ENCODE results near the gene NRAS.

The NRAS gene

GRCh38 chr1:114701931-114702330, 14.6 kb downstream of the NRAS start:
- DNase-seq, result no peak
- Histone ChIP-seq H3K4me1 (no peaks in the 10 kb centered on the region), H3K27ac (no peak overlapping the region), H3K4me3 (no peak overlapping the region), H3K9me3 (no peaks in the 10 kb centered on the region), H3K36me3 (peaks cover 16 to 20% (median 16%) of the 10 kb centered on the region in 3 donors), H3K27me3 (no peaks in the 10 kb centered on the region)
- intact Hi-C loops (cut with DNase I; ENCODE audit: low total_unique reads), result no loop called here
- TF ChIP-seq, protein P1, sequence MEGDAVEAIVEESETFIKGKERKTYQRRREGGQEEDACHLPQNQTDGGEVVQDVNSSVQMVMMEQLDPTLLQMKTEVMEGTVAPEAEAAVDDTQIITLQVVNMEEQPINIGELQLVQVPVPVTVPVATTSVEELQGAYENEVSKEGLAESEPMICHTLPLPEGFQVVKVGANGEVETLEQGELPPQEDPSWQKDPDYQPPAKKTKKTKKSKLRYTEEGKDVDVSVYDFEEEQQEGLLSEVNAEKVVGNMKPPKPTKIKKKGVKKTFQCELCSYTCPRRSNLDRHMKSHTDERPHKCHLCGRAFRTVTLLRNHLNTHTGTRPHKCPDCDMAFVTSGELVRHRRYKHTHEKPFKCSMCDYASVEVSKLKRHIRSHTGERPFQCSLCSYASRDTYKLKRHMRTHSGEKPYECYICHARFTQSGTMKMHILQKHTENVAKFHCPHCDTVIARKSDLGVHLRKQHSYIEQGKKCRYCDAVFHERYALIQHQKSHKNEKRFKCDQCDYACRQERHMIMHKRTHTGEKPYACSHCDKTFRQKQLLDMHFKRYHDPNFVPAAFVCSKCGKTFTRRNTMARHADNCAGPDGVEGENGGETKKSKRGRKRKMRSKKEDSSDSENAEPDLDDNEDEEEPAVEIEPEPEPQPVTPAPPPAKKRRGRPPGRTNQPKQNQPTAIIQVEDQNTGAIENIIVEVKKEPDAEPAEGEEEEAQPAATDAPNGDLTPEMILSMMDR (IDR thresholded peaks at IDR 0.05), result no peak

DNA sequence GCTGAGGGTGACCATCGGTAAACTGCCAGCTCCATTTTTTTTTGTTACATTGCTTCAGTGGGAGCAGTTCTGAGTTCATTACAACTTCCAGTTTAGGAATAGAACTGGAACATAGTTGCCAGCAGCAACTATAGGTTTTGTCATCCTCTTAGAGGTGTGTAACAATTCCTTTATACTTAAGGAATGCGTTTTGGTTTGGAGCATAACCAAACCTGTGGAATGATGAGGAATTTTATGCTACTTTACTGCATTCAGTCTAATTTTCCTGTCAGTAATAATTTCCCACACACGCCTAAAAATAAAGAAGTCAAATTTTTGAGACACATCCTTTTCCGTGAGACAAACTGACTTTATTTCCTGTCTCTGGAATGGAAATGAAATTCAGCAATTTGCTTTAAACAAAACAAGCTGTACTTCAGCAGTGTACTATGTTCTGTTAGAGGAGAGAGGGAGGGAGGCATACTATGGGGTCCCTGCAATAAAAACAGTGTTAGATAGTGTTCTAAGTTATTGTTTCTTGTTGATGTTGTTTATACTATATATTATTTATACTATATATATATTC, 16.5 kb downstream of the NRAS start:
- Histone ChIP-seq H3K4me3 (no peak overlapping the region), H3K9me3 (no peaks in the 10 kb centered on the region), H3K27ac (no peak overlapping the region), H3K36me3 (peaks cover 0 to 4% (median 3%) of the 10 kb centered on the region in 3 donors), H3K27me3 (no peaks in the 10 kb centered on the region), H3K4me1 (no peaks in the 10 kb centered on the region)
- DNase-seq, result no peak
- TF ChIP-seq, protein P1 (IDR thresholded peaks at IDR 0.05), result no peak
- intact Hi-C loops (cut with DNase I; ENCODE audit: low total_unique reads), result no loop called here

GRCh38 chr1:114696810-114697209, 19.8 kb downstream of the NRAS start:
- no peak for DNase-seq
- H3K9me3 ChIP-seq, result no peaks in the 10 kb centered on the region
- no peaks in the 10 kb centered on the region for H3K4me1 ChIP-seq
- no peak overlapping the region for H3K27ac ChIP-seq
- TF ChIP-seq, protein P1 (IDR thresholded peaks at IDR 0.05), result no peak
- intact Hi-C loops (cut with DNase I; ENCODE audit: low total_unique reads), result no loop called here
- H3K4me3 ChIP-seq, result no peak overlapping the region
- H3K27me3 ChIP-seq, result no peaks in the 10 kb centered on the region
- H3K36me3 ChIP-seq, result no peaks in the 10 kb centered on the region

DNA sequence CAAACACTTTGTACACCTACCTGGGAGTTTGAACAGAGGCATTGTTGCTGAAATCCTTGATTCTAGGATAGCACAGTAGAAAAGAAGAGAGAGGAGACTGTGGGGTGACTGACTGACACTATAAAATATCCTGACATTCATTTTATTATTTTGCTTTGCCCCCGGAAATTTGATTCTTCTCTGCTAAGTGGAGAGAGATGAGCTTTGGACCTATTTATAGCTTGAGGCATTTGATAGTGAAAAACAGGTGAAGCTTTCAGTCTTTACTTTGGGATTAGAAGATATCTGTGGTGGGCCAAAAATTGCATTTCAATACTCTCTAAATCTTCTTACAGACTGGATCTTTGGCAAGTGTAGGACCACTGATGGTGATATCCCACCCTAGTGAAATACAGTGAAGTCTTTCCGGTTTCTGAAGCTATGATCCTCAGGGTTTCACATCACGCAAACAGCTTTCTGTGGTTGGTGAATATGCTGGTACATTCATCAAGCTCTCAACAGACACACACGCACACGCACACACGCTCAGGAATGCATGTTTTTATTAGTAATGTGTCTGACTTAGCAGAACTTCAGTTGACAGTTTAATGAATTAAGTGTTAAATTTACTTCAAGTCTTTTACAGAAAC, 21.0 kb downstream of the NRAS start, which contains the start of gene AMPD1:
Gene AMPD1 (minus strand): TSS at position 117 of the 629 bp plus-strand sequence. CDS start 75 bp downstream, at position 42.
- TF ChIP-seq, protein P1 (IDR thresholded peaks at IDR 0.05), result no peak
- H3K27ac ChIP-seq, result no peak within 1 kb of the TSS
- H3K4me3 ChIP-seq, result no peak within 1 kb of the TSS
- no peaks in the 10 kb centered on the region for H3K4me1 ChIP-seq
- H3K27me3 ChIP-seq, result no peaks in the 10 kb centered on the region
- no peak for DNase-seq
- H3K9me3 ChIP-seq, result no peaks in the 10 kb centered on the region
- intact Hi-C loops (cut with DNase I; ENCODE audit: low total_unique reads), result no loop called here
- H3K36me3 ChIP-seq, result no peaks in the 10 kb centered on the region

DNA sequence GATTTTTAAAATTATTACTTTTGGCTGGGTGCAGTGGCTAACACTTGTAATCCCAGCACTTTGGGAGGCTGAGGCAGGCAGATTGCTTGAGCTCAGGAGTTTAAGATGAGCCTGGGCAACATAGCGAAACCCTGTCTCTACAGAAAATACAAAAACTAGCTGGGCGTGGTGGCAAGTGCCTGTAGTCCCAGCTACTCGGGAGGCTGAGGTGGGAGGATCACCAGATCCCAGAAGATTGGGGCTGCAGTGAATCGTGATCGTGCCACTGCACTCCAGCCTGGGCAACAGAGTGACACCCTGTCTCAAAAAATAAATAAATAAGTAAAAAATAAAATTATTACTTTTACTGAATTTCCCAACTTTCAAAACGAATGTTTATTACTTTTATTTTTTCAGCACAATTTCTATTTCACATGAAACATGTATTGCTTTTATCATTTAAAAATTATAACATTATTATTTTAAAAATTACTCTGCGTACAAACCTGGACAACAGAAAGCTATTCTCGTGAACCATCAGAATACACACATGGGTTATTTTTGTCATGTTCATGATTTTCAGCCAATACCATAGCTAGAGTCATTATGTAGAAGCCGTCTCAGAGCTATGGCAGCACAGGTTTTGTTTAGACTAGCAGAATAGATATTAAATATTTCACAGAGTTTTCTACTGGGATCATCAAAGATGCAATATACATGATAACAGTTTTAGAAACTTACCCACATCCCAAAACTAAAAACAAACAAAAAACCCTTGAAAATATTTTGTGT, 21.8 kb downstream of the NRAS start:
- TF ChIP-seq, protein P1 (IDR thresholded peaks at IDR 0.05), result no peak
- Histone ChIP-seq H3K36me3 (no peaks in the 10 kb centered on the region), H3K27me3 (no peaks in the 10 kb centered on the region), H3K4me3 (no peak overlapping the region), H3K27ac (no peak overlapping the region), H3K4me1 (no peaks in the 10 kb centered on the region), H3K9me3 (no peaks in the 10 kb centered on the region)
- intact Hi-C loops (cut with DNase I; ENCODE audit: low total_unique reads), result no loop called here
- no peak for DNase-seq
